Right lobe of liver (tissue), 4 donors: ENCODE measurements around the gene POC5.

Experiments used
- POLR2A ChIP-seq: fragments of 450-650 bp; IDR thresholded peaks from one replicate; pipeline ENCODE4 v1.6.1; 2017; ENCODE audit warnings: antibody characterized with exemption, mild to moderate bottlenecking
- TF ChIP-seq, protein P1 (sequence below), 4 donors: fragments of 200-600 bp in 3 of 4; fragments of 450-650 bp in 1 of 4; IDR thresholded peaks; one replicate each; pipeline versions ENCODE4 v1.5.1 to v1.8.0; 2016 to 2022; ENCODE audit warnings: antibody characterized with exemption in 4 of 4, mild to moderate bottlenecking in 2 of 4
- donor health status: DM: no; HTN: no; CAD: no.
- donor health status: DM: no; HTN: no; CAD: no.
- donor health status: DM: no; HTN: yes; CAD: no.

DNA sequence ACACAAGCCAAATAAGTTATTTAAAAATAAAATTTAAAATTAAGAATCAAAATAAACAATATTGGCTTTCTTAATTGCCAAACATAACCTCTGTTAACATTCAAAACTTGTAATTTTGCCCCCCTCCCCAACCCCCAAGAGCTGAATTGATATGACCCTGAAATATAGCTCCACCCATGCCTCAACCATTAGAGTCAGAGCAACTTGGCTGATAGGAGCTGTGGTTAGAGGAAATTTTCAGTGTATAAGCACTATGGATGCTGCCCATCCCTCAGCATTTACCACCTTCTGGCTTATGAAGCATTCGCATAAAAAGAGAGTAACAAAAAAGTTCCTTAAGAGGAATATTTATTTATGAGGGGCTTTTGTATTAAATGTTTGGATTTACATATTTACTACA, 6.1 kb downstream of the POC5 start:
- no peak for TF ChIP-seq POLR2A
- TF ChIP-seq, protein P1, sequence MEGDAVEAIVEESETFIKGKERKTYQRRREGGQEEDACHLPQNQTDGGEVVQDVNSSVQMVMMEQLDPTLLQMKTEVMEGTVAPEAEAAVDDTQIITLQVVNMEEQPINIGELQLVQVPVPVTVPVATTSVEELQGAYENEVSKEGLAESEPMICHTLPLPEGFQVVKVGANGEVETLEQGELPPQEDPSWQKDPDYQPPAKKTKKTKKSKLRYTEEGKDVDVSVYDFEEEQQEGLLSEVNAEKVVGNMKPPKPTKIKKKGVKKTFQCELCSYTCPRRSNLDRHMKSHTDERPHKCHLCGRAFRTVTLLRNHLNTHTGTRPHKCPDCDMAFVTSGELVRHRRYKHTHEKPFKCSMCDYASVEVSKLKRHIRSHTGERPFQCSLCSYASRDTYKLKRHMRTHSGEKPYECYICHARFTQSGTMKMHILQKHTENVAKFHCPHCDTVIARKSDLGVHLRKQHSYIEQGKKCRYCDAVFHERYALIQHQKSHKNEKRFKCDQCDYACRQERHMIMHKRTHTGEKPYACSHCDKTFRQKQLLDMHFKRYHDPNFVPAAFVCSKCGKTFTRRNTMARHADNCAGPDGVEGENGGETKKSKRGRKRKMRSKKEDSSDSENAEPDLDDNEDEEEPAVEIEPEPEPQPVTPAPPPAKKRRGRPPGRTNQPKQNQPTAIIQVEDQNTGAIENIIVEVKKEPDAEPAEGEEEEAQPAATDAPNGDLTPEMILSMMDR (IDR thresholded peaks at IDR 0.05), result no peak
